Activated CD8-positive, alpha-beta memory T cell treated with anti-CD3 and anti-CD28 coated beads, Interleukin-2, amount 10 ng/mL, durations not matched to agents 7 days and 5 days (primary cell): ENCODE data around the gene GLB1L2. TPM values are rescaled to one million over a fixed set of nuclear protein-coding genes. Genes with fewer than 3 reads are reported as not detected.
A peak's percentile ranks its signal among the peaks of the same experiment; 100 is the strongest.

Experiments used
- ATAC-seq: fragments of 150-1000 bp; cut with Tn5 transposase; one replicate; pipeline ENCODE4 v1.10.0; 2021; ENCODE audit warnings: moderate library complexity
- CTCF ChIA-PET: fragments of 350-600 bp; sonication (Branson Sonifier 250); formaldehyde crosslinking; loops from one replicate; lab custom pipeline; 2021; ENCODE audit warnings: antibody characterized with exemption; lab: Charles Lee
- DNase-seq: peaks from one replicate; pipeline ENCODE4 v3.0.0-alpha.2; 2020
- H3K27ac Mint-ChIP-seq: one replicate; pipeline ENCODE4 v1.8.0; 2021; ENCODE audit warnings: mild to moderate bottlenecking, mixed read lengths
- H3K27me3 Mint-ChIP-seq: one replicate; pipeline ENCODE4 v1.8.0; 2021; ENCODE audit warnings: mixed read lengths
- H3K36me3 Mint-ChIP-seq: one replicate; pipeline ENCODE4 v1.8.0; 2021; ENCODE audit warnings: mild to moderate bottlenecking, mixed read lengths
- H3K4me1 Mint-ChIP-seq: one replicate; pipeline ENCODE4 v1.8.0; 2021; ENCODE audit warnings: mixed read lengths
- H3K4me3 Mint-ChIP-seq: one replicate; pipeline ENCODE4 v1.8.0; 2021; ENCODE audit warnings: mild to moderate bottlenecking, moderate library complexity, mixed read lengths
- H3K9me3 Mint-ChIP-seq: one replicate; pipeline ENCODE4 v1.8.0; 2022; ENCODE audit warnings: low read depth, mixed read lengths
- total RNA-seq, 2 experiments: library from RNA; stranded (reverse); gene quantifications; one replicate each; pipeline ENCODE4 v1.2.3, GENCODE V29; 2021

The GLB1L2 gene
- total RNA-seq, 2 experiments from 2014 or later: 1.3 to 2.0 TPM

DNA sequence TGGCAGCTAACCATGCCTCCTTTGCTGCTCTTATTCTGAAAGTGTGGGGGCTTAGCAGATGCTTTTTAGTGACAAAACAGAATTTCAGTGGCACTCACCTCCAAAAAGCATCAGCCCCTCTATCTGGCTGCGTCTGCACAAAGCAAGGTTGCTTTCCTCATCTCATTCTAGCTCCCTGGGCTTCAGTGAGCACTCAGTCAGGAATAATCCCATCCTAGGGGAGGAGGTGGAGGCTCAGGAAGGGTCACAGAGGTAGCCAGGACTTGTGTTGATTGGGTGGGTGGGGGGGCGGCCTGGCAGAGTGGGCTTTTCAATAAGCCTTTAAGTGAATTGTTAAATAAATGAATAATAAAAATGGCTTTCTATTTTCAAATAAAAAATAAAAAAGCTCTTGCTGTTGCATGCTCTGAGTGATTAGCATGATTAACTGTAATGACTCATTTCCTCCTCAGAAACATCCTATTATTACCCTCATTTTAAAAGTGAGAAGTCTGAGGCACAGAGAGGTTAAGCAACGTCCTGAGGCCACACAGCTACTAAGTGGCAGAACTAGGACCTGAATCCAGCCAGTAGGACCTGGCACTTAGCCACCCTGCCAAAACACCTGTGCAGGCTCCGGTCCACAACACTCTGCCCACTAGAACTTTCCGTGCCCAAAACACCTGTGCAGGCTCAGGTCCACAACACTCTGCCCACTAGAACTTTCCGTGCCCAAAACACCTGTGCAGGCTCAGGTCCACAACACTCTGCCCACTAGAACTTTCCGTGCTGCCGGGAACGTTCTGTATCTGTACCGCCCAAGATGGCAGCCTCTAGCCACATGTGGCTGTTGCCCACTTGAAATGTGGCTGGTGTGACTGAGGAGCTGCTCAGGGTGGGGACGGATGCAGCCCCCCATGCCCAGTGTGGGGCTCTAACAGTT lies 74.7 kb downstream of the GLB1L2 start:
- DNase-seq (no peak), ATAC-seq (no peak)
- Mint-ChIP-seq H3K4me3 (no peak overlapping the region), H3K4me1 (peaks cover 4% of the 10 kb centered on the region), H3K27ac (no peak overlapping the region), H3K27me3 (peaks cover 39% of the 10 kb centered on the region), H3K9me3 (no peaks in the 10 kb centered on the region), H3K36me3 (no peaks in the 10 kb centered on the region)
- CTCF ChIA-PET: no interaction called here

DNA sequence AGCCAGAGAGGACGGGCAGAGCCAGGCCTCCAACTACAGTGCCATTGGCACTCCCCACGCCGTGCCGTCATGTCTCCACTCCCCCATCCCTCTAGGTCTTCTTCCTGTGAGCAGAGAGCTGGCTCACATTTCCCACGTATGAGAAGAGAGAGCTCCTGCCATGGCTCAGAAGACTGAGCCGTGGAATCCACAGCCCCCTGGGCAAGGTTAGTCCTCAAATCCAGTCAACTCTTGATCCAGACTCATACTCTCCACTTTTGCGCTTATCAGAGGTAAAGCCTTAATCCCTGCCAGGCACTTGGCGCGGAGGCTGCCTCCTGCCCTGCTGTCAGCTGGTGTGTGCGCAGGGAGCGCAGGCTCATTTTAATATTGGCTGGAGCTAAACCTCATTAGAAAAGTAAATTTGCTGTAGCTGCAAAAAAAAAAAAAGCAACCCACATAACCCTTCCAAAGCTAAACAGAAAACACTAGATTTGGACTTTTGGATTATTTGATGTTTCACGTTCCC lies 75.6 kb downstream of the GLB1L2 start:
- DNase-seq (no peak), ATAC-seq (no peak)
- no peak overlapping the region for H3K4me3 Mint-ChIP-seq
- no peaks in the 10 kb centered on the region for H3K9me3 Mint-ChIP-seq
- H3K4me1 Mint-ChIP-seq: peaks cover 4% of the 10 kb centered on the region
- CTCF ChIA-PET: no interaction called here
- no peaks in the 10 kb centered on the region for H3K36me3 Mint-ChIP-seq
- H3K27ac Mint-ChIP-seq: no peak overlapping the region
- H3K27me3 Mint-ChIP-seq: peaks cover 39% of the 10 kb centered on the region

DNA sequence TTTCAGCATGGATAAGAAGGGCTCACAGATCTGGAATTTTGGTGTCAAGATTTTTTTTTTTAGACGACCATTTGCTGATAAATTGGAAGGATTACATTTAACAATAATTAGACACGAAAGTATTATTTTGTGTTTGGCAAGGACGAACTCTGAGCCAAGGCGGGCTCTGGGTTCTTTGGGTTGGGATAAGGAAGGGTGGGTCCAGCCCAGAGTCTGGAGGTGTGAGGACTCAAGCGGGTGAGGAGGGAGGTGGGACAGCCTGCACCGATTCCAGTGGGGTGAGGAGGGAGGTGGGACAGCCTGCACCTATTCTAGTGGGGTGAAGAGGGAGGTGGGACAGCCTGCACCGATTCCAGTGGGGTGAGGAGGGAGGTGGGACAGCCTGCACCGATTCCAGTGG lies 76.1 kb downstream of the GLB1L2 start:
- DNase-seq: no peak
- H3K36me3 Mint-ChIP-seq: no peaks in the 10 kb centered on the region
- peaks cover 5% of the 10 kb centered on the region for H3K4me1 Mint-ChIP-seq
- H3K27ac Mint-ChIP-seq: no peak overlapping the region
- no peak for ATAC-seq
- peaks cover 41% of the 10 kb centered on the region for H3K27me3 Mint-ChIP-seq
- H3K4me3 Mint-ChIP-seq: no peak overlapping the region
- CTCF ChIA-PET: no interaction called here
- no peaks in the 10 kb centered on the region for H3K9me3 Mint-ChIP-seq

DNA sequence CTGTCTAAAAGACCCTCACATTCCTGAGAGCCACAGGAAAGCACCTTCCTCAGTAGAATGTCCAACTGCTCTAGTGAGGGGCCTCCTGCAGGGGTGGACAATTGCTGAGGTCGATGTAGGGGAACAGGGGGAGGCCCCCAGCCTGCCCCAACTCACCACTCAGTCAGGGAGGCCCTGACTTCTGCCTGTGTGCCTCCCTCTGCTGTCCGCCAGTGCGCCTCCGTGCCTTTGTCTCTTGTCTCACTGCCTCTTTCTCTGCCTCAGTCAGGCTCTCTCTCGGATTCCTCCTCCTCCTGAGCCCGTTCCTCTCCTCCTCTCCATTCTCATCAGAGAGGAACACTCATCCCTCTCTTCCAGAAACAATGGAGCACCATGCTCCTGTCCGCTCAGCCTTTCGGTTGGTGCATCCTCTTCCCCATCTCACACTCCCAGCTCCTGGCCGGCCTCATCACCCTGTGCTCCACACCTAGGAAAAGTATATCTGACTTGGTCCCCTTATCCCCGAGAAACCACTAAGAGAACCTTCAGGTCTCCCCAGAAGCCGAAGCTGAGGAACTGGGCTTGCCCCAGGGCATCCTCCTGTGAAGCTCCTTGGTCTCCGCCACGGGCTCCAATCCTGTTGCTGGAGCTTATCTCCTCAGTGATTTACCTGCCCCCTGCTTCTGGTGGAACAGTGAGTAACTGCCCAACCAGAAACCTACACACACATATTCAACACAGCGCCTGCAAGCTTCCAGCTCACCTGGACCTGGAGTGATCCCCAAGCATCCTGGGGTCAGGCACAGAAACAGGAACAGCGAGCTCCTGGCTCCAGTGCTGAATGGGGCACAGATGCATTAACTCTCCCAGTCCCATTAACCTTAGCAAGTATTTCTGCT lies 78.0 kb downstream of the GLB1L2 start:
- peaks cover 8% of the 10 kb centered on the region for H3K4me1 Mint-ChIP-seq
- H3K4me3 Mint-ChIP-seq: no peak overlapping the region
- CTCF ChIA-PET: no interaction called here
- peaks cover 59% of the 10 kb centered on the region for H3K27me3 Mint-ChIP-seq
- H3K9me3 Mint-ChIP-seq: no peaks in the 10 kb centered on the region
- H3K36me3 Mint-ChIP-seq: no peaks in the 10 kb centered on the region
- ATAC-seq: no peak
- no peak for DNase-seq
- no peak overlapping the region for H3K27ac Mint-ChIP-seq

DNA sequence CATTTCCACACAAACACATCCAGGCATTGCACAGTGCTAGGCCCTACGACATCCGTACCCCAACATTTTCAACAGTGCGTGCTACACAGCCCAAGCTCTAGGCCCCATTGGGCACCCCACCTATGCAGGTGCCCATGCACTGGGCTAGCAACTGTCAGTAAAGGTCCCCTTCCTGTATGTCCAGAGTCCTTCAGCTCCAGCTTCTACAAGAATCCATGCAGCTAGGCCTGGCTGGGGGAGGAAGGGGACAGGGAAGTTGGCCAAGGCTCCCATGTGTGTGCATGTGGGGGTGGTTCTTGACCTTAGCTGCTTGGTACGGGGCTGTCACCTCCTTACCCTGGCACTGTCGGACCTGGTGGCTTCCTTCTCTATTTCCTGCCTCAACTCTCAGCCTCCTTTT lies 79.0 kb downstream of the GLB1L2 start:
- Mint-ChIP-seq H3K27me3 (peaks cover 69% of the 10 kb centered on the region), H3K36me3 (no peaks in the 10 kb centered on the region), H3K4me3 (no peak overlapping the region), H3K9me3 (no peaks in the 10 kb centered on the region), H3K27ac (no peak overlapping the region), H3K4me1 (peaks cover 8% of the 10 kb centered on the region)
- DNase-seq (no peak), ATAC-seq (no peak)
- CTCF ChIA-PET: no interaction called here

DNA sequence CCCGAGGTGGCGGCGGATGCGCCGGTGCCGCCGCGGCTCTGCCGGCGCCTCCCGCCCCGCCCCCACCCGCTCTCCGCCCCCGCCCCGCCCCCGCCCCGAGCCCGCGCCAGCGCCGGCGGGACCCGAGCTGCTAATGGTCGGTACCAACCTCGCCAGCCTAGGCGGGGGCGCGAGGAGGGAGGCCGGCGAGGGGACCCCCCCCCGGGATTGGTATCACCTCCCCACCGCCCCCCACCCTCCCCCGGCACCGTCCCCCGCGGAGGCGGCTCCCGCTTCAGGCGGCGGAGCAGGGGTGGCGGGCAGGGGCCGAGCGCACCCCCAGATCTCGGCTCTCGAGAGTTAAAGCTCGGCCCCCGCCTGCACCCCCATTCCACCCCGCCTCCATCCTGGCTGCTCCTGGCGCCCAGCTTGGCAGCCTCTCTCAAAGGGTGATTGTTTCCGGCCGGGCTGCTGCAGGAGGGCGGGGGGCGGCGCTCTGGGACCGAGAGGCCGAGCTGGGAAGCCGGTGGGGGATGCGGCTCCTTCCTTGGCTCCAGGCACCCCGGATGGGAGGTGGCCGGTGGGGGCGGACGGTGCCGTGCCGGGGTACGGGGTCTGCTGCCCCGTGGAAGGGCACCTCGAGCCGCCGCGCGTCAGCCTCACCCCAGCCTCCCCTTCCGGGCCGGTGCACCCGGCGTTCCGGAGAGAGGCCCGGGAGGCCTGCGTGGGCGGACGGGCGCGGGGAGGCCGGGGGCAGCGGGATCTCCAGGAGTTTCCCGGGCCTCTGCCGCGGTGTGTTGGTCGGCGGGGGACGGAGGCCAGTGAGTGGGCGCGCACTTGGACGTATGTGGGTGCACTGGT lies 80.6 kb downstream of the GLB1L2 start, which contains the start of gene B3GAT1:
Gene B3GAT1, minus strand, starts transcription at position 40 of the 840 bp plus-strand sequence. CDS start 24,583 bp downstream, outside the sequence.
- Mint-ChIP-seq H3K36me3 (no peaks in the 10 kb centered on the region), H3K27me3 (peaks cover 70% of the 10 kb centered on the region), H3K4me3 (peak within 1 kb of the TSS; percentile 35), H3K4me1 (peaks cover 4% of the 10 kb centered on the region), H3K27ac (no peak within 1 kb of the TSS), H3K9me3 (no peaks in the 10 kb centered on the region)
- ATAC-seq (peak; percentile 54), DNase-seq (no peak)
- CTCF ChIA-PET: no interaction called here

DNA sequence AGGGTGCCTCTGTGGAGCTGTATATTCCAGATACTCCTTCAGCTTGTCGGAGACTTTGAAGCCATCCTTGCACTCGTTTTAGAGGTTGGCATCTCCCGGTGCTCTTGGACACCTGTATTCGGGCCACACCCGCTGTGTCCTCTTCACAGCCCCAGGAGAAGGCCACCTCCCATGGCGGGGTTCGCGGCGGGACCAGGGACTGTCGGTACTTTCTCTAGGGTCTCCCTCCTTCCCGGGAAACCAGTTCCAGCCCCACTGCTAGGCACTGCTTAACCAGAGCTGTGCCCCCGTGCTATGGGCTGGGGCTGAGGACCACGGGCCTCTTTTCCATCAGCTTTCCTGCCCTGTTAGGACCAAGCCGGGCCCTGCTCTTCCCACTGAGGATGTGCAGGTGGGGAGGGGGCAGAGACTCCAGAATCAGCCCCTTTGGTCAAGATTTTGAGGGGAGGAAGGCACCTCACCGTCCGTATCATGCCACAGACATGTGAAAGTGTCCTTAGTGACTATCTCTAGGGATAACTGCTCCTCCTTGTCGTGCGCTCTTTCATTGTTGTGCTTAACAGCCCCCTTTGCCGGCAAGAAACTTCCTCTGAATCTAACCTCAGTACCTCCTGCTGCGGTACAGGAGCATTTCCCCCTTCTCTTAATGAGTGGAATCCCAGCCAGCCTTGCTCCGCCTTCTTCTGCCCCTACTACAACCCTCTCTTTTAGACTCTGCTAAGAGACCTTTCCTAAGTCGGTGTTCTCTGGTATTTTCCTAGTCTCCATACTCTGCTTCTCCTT lies 81.4 kb downstream of the GLB1L2 start:
- no peak for ATAC-seq
- H3K27me3 Mint-ChIP-seq: peaks cover 65% of the 10 kb centered on the region
- no peaks in the 10 kb centered on the region for H3K36me3 Mint-ChIP-seq
- no peak overlapping the region for H3K27ac Mint-ChIP-seq
- H3K4me3 Mint-ChIP-seq: peak overlapping the region; percentile 30
- H3K9me3 Mint-ChIP-seq: no peaks in the 10 kb centered on the region
- peaks cover 4% of the 10 kb centered on the region for H3K4me1 Mint-ChIP-seq
- no peak for DNase-seq
- CTCF ChIA-PET: no interaction called here

DNA sequence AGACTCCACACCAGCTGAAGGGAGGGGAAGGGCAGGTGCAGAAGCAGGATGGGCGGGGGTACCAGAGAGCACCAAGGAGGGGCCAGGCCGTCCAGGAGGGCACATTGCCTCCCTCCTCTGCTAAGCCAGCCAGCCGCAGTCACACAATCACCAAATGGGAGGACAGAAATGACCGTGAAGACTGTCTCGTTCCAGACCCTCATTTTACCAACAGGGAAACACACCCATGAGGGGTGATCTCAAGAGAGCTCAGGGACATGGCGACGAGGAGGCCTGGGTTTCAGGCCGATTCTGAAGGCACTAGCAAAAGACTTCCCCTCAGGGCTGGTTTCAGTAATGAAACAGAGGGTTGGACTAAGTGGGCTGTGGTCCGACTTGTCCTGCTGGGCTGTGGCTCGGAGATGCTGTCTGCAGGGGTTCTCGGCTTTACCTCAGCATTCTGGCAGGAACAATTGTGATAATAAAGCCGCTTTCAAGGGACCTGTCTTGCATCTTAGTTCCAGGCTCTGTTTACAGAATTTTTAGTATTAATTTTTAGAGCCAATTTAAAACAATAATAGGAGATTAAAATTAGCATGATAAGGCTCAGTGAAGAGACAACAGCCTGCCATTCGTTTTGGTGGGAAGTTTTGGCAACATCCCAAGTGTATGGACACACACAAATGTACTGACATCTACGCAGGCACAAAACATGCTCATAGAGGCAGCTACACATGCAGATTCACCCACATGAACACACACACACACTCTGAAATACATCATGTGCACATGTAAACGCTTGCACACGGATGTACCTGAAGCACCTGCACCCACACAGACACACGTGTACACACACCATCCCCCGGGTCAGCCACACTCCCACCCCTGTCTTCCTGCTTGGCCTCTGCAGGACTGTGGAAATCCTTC lies 82.3 kb downstream of the GLB1L2 start:
- no peaks in the 10 kb centered on the region for H3K9me3 Mint-ChIP-seq
- CTCF ChIA-PET: no interaction called here

DNA sequence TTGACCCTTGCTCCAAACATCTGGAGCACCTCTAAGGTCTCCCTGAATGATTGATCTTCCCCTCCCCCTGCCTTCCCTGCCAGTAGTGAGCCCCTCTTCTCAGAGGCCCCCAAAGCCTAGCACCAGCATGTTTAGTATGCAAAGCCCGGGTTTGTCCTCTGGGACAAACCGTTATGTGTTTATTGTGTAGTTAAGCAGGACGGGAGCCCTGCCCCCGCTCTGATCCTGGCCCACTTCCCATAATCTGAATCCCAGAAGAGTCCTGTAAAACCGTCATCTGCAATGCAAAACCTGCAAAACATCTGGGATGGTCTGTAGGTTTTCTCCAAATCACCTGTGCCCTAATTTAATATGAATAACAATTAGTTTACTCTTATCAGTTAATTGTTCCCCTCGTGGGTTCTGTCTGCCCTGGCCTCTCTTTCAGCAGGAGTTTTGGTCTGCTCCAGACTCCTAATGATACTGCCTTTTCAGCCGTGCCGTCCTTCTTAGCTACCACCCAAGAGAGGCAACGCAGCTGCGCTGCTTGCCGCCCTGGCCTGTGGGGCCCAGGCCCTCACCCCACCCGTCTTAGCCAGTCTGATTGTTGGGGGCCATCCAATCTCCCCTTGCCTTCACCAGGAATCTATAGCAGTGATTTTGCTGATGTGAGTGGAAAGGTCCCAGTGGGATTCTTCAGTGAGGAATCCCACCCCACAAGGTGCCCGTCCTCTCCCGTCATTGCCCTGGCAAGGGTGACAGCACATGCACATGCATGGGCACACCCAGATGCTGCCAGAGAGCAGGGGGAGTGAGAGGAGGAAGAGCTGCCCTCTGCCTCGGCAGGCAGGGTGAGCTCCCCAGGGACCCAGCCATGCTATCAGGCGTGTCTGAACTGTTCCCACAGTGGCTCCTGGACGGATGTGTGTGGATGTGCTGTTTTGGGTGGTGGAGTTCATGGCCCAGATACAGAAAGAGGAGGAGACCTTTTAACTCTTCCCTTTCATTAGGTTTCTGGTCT lies 83.3 kb downstream of the GLB1L2 start:
- no peak for DNase-seq
- CTCF ChIA-PET: no interaction called here
- no peaks in the 10 kb centered on the region for H3K9me3 Mint-ChIP-seq
- no peaks in the 10 kb centered on the region for H3K36me3 Mint-ChIP-seq
- H3K27me3 Mint-ChIP-seq: peaks cover 55% of the 10 kb centered on the region
- no peak overlapping the region for H3K4me3 Mint-ChIP-seq
- ATAC-seq: no peak
- no peak overlapping the region for H3K27ac Mint-ChIP-seq
- peaks cover 4% of the 10 kb centered on the region for H3K4me1 Mint-ChIP-seq

More for the DNA sequence above, 82.3 kb downstream of the GLB1L2 start:
- Mint-ChIP-seq H3K4me1 (peaks cover 4% of the 10 kb centered on the region), H3K36me3 (no peaks in the 10 kb centered on the region), H3K4me3 (no peak overlapping the region), H3K27ac (no peak overlapping the region), H3K27me3 (peaks cover 65% of the 10 kb centered on the region)
- DNase-seq: no peak
- ATAC-seq: no peak

DNA sequence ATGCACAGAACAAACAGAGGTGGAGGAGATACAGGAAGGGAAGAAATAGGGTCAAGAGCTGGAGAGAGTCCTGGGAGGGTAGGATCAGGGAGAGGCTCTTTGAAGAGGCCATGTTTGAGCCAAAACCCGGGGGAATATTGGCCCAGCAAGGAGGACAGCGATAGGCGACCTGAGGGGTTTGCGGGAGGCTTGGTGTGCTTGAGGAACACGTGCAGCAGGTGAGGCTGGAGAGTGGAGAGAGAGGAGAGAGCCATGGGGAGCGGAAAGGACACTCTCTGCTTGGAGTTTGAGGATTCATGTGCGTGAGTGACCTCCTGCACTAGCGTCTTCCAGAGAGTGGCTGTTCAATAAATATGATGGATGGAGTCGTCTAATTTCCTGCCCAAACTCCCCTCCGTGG lies 84.9 kb downstream of the GLB1L2 start:
- Mint-ChIP-seq H3K27me3 (peaks cover 40% of the 10 kb centered on the region), H3K27ac (no peak overlapping the region), H3K9me3 (no peaks in the 10 kb centered on the region), H3K4me3 (no peak overlapping the region), H3K4me1 (peaks cover 4% of the 10 kb centered on the region), H3K36me3 (no peaks in the 10 kb centered on the region)
- CTCF ChIA-PET: no interaction called here
- ATAC-seq (no peak), DNase-seq (no peak)
